Upper lobe of right lung (tissue), 1 donor: ENCODE measurements around the gene SLC7A1. TPM values are rescaled to one million over a fixed set of nuclear protein-coding genes. Genes with fewer than 3 reads are reported as not detected.

ENCODE experiments used
- ATAC-seq: fragments of 200-7000 bp; cut with Tn5 transposase; one replicate; pipeline ENCODE4 v1.9.1; 2020; ENCODE audit warnings: mild to moderate bottlenecking, moderate library complexity
- DNase-seq: peaks from one replicate; pipeline ENCODE4 v3.0.0-alpha.2; 2020
- H3K27ac ChIP-seq: fragments of 200-600 bp; one replicate; pipeline ENCODE4 v1.8.0; 2022
- H3K27me3 ChIP-seq: fragments of 200-600 bp; one replicate; pipeline ENCODE4 v1.8.0; 2022; ENCODE audit warnings: mild to moderate bottlenecking
- H3K36me3 ChIP-seq: fragments of 200-600 bp; one replicate; pipeline ENCODE4 v1.8.0; 2022
- H3K4me1 ChIP-seq: fragments of 200-600 bp; one replicate; pipeline ENCODE4 v1.8.0; 2022
- H3K4me3 ChIP-seq: fragments of 200-600 bp; one replicate; pipeline ENCODE4 v1.8.0; 2022; ENCODE audit warnings: mild to moderate bottlenecking
- H3K9me3 ChIP-seq: fragments of 200-600 bp; one replicate; pipeline ENCODE4 v1.8.0; 2022
- CTCF ChIP-seq: fragments of 200-600 bp; IDR thresholded peaks from one replicate; pipeline ENCODE4 v1.8.0; 2022; ENCODE audit warnings: antibody characterized with exemption
- intact Hi-C: fragments of 100-400 bp; cut with DNase I; formaldehyde crosslinking; loops from one replicate; pipeline ENCODE4 v1.11.0; 2022
- total RNA-seq: library from RNA; stranded (reverse); fragmentation: NEBNext Ultra II Directional; extraction: Animal tissue kit (Norgen Biotek cat#: 25700); gene quantifications from one replicate; pipeline ENCODE4 v1.2.1, GENCODE V29; 2021
- donor health status: DM: no; HTN: yes; CAD: no; lungs with severe emphysema.

The SLC7A1 gene
- total RNA-seq, 1 donor from 2014 or later = 30.2 TPM

GRCh38 chr13:29499506-29500165 lies 95.9 kb downstream of the SLC7A1 start:
- peaks cover 10% of the 10 kb centered on the region for H3K4me1 ChIP-seq
- no peaks in the 10 kb centered on the region for H3K9me3 ChIP-seq
- no peak overlapping the region for H3K4me3 ChIP-seq
- H3K27me3 ChIP-seq = no peaks in the 10 kb centered on the region
- no peak for TF ChIP-seq CTCF
- DNase-seq (peak; percentile 48), ATAC-seq (no peak)
- intact Hi-C loops = loop anchor here (5.0 kb wide), 1 partner anchor 618 kb away; no protein-coding TSS in a partner anchor
- no peak overlapping the region for H3K27ac ChIP-seq
- H3K36me3 ChIP-seq = no peaks in the 10 kb centered on the region

GRCh38 chr13:29498426-29499040 lies 97.0 kb downstream of the SLC7A1 start:
- Histone ChIP-seq H3K27me3 (no peaks in the 10 kb centered on the region), H3K27ac (no peak overlapping the region), H3K9me3 (no peaks in the 10 kb centered on the region), H3K4me1 (peaks cover 10% of the 10 kb centered on the region), H3K4me3 (no peak overlapping the region), H3K36me3 (no peaks in the 10 kb centered on the region)
- ATAC-seq = no peak
- intact Hi-C loops = no loop called here
- no peak for TF ChIP-seq CTCF
- peak; percentile 45 for DNase-seq

GRCh38 chr13:29497137-29497654 lies 98.3 kb downstream of the SLC7A1 start:
- H3K27ac ChIP-seq = no peak overlapping the region
- intact Hi-C loops = no loop called here

GRCh38 chr13:29496241-29496712 lies 99.2 kb downstream of the SLC7A1 start:
- H3K4me3 ChIP-seq = no peak overlapping the region
- H3K9me3 ChIP-seq = no peaks in the 10 kb centered on the region
- intact Hi-C loops = no loop called here
- peaks cover 4% of the 10 kb centered on the region for H3K27me3 ChIP-seq
- DNase-seq = peak; percentile 64
- H3K27ac ChIP-seq = no peak overlapping the region
- peaks cover 10% of the 10 kb centered on the region for H3K4me1 ChIP-seq
- no peaks in the 10 kb centered on the region for H3K36me3 ChIP-seq
- ATAC-seq = peak; percentile 69
- no peak for TF ChIP-seq CTCF

More at GRCh38 chr13:29497137-29497654, 98.3 kb downstream of the SLC7A1 start:
- DNase-seq (peak; percentile 65), ATAC-seq (peak; percentile 18)
- Histone ChIP-seq H3K4me3 (no peak overlapping the region), H3K27me3 (peaks cover 4% of the 10 kb centered on the region), H3K4me1 (peaks cover 10% of the 10 kb centered on the region), H3K9me3 (no peaks in the 10 kb centered on the region), H3K36me3 (no peaks in the 10 kb centered on the region)
- TF ChIP-seq CTCF = no peak

- intact Hi-C loops = no loop called here
Observed at GRCh38 chr13:29494520-29494919, 101.0 kb downstream of the SLC7A1 start.

More at GRCh38 chr13:29494520-29494919, 101.0 kb downstream of the SLC7A1 start:
- H3K9me3 ChIP-seq = no peaks in the 10 kb centered on the region
- no peak overlapping the region for H3K27ac ChIP-seq
- TF ChIP-seq CTCF = no peak
- H3K36me3 ChIP-seq = no peaks in the 10 kb centered on the region
- ATAC-seq (no peak), DNase-seq (peak; percentile 32)
- H3K27me3 ChIP-seq = peaks cover 7% of the 10 kb centered on the region
- no peak overlapping the region for H3K4me3 ChIP-seq
- peaks cover 10% of the 10 kb centered on the region for H3K4me1 ChIP-seq
